Measurements from ENCODE around the gene PIK3R3.

The PIK3R3 gene

DNA sequence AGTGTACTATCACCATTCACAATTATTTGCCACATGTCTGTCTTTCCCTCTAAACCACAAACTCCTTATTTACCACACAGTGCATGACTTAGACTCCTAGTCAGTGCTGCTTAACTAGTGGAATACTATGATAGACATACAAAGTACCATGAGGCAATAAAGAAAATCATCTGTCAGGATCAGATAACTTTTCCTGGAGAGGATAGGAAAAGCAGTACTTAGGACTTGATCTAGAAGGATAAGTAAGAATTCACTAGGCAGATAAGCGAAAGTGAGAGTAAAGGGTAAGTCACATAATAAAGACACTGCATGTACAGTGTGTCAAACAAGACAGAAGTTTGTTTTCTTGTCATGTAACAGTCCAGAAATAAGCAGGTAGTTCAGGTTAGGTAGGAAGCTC, 21.3 kb upstream of the PIK3R3 start:
- DNase-seq, result no peak

DNA sequence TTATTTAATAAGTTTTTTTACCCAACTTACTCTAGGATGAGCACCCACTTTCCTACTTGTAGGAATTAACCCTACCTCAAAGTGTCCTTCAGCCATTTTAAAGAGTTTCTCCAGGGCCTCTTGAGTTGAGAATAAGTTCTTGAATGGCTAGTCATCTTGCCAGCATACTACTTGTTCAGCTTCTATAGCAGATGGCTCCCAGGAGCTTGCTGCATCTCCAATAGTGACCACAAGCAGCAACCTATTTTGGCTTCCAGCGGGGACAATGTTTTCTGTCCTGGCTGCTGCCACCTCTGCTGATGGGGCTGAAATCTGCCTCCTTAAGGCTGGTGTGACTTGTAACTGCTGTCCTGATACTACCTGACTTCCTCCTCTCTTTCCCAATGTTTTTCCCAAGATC, 20.8 kb upstream of the PIK3R3 start:
- no peak for DNase-seq

DNA sequence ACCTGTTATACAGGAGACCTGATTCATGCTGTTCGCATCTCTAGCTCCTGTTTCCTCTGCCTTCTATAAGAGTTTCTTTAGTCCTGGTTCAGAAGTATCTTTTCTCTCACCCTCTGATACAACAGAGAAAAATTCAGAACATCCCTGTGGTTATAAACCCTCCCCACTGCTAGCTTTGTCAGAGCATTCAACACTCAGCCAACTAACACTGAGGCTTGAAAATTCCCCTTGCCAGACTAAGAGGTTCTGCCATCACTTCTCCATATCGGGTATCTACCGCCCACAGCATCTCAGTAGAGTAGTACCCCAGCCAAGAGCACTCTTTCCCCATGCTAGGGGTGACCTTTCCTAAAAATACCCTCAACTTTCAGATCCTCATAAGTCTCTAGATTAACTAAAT, 19.6 kb upstream of the PIK3R3 start:
- DNase-seq, result no peak

DNA sequence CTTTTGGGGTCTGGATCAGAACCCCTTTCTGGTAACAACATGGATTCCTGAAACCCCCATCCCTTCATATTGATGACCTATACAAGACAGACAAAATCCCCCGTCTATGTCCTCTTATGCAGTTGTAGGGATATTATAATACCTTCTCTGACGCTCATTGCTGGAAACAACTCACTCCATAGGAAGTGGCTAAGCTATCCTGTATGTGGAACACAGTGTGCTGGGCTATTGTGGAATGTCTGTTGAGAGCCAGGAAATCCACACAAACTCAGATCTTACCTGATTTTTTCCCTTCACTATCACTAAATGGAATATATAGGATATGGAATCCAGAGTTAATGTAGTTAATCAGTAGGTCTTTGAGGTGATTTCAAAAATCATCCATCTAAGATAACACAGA, 17.7 kb upstream of the PIK3R3 start:
- DNase-seq, result no peak

DNA sequence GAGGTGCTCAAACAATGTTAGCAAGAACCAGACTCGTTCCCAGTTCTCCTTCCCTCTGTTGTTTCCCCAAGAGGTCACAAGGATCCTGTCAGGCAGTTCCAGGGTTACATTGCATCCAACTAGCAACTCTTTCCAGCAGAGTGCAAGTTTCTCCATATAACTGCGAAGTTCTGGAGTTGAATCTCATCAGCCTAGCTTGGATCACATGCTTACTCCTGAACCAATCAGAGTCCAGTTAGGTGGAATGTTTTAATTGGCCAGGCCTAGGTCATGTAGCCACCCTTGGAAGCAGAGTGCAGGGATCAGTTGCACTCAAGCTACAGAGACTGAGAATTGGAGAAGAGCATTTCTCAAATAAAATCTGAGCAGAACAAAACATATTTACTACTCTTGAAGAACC, 15.9 kb upstream of the PIK3R3 start:
- no peak for DNase-seq

DNA sequence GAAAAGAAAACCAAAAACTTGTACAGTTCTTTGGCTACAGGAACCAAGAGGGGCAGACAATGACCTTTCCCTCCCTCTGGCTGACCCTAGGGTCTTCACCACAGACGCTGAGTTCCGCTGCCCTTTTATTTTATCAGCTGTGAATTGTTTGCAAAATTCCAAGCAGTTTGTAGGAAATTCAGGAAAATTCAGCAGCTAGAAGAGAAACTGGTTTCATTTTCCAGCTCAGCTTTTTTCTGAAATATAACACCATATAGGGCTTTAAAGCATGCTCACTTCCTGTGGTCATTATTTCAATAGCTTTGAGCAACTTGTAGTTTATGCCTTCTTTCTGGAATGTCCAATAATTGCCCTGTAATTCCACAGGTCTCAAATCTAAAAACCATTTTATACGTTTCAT, 5.5 kb upstream of the PIK3R3 start:
- no peak for DNase-seq

DNA sequence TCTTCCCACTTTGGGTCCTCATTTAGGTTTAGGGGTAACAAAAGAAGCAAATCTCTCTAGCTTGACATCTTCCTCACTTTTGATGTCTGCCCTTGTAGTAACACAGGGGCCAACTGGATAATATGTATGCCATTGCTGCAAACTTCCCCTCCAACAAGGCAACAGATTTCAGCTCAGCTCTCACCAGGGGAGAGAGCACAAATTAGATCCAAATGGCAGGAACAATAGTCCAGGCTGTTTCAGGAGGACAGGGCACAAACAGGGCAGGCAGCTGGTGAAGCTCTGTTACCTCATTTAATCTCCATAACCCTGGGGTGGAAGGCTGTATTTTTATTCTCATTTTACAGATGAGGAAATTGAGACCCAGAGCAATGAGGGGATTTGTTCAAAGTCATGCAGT, 4.3 kb upstream of the PIK3R3 start:
- DNase-seq, result no peak

DNA sequence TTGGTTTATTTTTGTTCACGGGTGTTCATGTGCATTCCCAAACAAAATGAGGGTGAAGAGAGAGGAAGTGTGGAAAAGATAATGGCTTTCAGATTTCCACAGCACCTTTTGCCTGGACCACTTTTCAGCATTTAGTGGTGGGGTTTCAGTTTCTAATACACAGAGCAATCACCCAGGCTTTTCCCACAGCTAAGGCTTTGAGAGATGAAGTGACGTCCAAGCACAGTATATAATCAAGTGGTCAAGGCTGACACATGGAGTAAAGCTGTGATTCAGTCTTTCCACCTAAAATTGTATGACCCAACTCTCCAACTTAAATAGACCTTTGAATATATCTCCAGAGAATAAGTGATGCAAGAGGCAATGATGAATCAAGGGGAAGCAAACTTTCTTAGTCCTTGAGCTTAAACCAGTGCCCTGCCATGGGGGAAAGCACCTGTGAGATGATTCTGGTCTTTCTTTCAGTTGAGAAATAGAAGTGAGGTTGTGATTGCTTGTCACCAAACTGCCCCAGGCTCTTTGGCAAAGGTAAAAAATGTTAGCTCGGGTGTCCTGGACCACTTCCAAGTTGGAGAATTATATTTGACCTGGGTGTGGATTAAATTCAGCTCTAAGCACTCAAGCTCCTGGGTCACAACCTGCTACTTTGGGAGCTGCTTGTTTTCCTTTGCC, 2.4 kb upstream of the PIK3R3 start:
- DNase-seq, result peak; percentile 18

DNA sequence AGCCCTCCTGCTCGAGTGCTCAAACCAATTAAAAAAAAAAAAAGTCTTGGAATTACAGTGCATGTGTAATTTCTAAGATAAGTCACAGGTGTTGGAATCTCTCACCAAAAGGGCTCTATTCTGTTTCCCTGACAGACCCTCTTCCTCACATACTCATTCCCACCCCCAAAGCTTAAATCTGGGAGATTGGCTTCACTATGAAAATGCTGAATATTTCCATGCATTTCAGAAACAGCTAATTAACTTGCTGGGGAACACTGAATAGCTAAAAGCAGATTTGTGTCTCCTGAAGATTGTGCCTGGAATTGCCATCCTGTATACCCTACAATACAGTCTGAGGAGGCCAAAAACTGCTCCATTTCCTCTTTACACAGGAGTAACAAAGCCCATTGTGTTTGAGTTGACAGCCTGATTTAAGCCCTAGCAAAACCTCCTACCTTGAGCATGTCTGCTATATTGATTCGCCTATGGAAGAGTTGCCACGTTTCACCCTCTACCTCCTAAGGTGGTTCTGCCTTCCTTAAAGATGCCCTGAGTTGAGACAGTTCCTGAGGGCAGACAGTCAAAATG, 1.4 kb upstream of the PIK3R3 start:
- no peak for DNase-seq

DNA sequence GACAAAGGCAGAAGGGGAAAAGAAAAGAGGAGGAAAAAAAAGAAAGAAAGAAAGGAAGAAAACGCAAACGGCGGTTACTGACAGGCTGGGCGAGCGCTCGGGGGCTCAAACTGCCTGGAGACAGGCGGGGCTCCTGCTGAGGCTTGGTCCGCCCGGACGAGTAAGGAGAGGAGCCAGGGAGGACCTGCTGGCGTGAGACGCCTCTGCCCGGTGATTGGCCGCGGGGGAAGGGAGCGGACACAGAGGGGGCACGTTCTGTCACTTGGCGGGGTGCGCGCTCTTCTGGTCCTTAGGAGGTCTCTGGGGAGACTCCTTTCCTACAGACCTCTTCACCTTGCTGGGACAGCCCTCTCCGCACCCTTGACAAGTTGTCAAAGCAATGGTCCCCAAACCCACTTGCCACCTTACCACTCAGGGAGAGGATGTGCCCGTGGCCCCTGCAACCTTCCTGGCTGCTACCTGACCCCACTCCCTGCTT, 791 bp upstream of the PIK3R3 start:
- DNase-seq, result peak; percentile 90

DNA sequence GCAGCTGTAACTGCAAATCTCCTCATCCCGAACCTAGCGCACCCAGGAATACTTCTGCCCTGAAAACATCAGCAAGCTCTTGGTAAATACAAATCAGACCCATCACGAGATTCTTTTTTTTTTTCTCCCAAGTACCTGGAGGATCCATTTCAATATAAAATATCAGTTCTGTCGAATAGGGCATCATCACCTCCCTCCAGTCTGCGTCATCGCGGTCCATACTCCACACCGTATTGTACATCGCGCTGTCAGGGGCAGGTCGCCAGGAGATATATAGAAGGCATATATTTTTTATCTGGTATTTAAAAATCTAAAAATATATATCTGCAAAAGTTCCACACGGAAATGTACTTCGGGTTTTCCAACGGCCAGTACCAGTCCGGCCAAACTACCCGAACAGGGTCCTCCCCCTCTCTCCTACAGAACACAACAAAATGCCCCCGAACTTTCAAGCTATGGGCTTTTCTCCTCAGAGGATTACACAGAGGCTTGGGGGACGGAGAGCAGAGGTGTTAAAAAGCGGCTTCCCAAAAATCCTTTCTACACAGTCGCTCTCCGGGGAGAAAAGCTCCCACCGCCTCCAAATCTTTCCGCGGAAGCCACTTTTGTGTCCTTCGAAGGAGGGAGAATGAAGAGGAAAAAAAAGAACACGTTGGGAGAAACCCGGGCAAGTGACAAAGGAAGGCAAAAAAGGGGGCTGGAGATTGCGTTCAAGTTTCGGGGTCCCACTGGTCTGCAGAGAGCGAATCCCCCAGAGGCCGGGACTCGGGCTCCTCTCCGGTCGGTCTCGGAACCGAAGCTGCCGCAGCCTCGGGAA, 509 bp downstream of the PIK3R3 start:
- no peak for DNase-seq

DNA sequence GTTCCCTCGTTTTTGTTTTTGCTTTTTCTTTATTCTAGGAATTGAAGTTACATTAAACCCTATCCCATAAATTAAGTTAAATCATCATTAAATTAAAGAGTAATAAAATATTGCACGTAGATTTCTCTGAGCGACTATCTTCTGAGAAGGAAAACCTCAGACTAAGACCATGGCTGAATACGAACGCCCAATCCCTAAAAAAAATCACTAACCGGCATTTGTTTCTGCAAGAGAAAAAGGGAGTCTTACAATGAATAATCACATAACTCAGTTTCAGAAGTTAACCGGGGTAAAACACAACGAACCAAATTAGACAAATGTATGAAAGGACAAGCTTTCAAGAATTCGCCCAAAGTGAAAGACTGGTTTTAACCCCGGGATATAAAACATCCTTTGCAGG, 1.3 kb downstream of the PIK3R3 start:
- no peak for DNase-seq

DNA sequence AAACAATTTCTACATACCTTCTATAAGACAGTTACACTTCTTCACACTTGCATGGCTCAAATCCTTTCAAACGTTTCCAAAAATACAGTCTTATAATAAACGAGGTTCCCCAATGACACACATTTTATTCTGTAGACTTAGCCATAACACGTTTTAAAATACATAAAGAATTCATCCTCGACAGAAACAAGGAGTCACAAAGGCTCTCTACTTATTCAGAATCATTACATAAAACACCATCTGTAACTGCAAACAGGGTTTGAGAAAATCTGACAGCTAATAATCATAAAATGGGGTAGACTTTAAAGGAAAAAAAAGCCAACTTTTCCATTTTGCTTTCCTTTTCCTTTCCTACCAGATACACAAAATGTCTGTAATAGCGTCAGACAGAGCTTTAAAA, 1.8 kb downstream of the PIK3R3 start:
- no peak for DNase-seq

DNA sequence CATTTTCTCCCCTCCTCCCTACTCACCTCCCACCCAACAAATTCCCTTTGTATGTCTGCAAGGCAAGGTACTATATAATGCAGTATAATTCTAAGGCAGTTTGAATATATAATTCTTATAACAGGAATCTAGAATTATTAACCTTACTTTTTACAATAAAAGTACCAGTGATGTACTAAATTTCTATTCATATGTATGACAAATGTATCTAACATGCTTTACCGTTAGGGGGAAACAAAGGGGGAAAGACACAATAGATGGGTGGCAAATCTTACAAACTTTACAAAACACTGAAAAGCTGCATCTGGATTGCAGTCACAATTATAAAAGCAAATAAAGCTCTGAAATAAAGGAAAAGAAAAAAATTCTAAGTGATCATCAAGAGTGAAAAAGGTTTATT, 2.3 kb downstream of the PIK3R3 start:
- DNase-seq, result no peak

DNA sequence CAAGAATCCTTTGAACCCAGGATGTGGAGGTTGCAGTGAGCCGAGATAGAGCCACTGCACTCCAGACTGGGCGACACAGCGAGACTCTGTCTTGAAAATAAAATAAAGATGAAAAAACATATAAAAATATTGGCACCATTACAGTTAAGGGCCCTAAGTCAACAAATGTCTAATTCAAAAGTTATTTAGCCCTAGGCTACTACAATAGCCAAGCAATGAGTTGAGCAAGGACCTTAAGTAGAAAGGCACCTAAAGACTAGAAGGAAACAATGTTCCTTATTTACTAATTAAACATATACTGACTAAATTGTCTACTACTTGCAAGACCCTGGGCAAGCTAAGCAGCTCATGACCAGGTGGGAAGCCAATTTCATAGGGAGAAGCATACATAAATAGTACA, 4.1 kb downstream of the PIK3R3 start:
- no peak for DNase-seq

DNA sequence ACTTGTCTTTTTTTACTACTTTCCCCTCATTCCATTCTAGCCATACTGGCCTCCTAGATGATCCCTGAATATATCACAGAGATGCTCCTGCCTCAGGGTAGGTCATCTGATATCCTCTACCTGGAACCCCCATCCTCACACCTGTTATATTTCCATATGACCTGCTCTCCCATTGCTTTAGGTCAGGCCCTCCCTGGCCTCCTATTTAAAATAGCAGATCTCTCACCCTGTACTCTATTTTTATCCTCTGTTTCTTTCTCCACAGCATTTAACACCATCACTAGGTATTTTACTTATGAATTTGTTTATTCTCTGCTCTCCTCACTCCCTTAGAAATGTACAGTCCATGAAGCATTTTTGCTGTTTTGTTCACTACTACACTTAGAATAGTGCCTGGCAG, 13.6 kb downstream of the PIK3R3 start:
- no peak for DNase-seq

DNA sequence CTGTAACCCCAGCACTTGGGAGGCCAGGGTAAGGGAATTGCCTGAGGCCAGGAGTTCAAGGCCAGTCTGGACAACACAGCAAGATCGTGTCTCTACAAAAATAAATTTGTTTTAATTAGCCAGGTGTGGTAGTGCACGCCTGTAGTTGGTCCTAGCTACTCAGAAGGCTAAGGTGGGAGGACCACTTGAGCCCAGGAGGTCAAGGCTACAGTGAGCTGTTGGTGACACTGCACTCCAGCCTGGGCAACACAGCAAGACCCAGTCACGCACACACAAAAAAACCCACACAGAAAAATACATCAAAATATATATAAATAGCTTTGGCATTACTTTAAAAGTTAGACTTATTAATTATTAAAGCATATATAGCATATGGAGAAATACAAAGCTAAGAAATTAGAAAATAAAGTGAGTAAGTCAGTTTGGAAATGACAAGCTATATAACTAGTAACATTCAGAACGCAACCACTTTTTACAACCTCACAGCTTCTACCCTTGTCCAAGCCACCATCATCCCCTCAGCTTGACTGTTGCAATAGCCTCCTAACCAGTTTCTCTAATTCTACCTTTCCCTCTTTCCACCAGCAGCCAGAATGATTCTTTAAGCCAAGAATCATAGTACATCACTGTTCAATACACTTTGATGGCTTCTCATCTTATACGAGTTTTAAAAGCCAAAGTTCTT, 14.5 kb downstream of the PIK3R3 start:
- no peak for DNase-seq

DNA sequence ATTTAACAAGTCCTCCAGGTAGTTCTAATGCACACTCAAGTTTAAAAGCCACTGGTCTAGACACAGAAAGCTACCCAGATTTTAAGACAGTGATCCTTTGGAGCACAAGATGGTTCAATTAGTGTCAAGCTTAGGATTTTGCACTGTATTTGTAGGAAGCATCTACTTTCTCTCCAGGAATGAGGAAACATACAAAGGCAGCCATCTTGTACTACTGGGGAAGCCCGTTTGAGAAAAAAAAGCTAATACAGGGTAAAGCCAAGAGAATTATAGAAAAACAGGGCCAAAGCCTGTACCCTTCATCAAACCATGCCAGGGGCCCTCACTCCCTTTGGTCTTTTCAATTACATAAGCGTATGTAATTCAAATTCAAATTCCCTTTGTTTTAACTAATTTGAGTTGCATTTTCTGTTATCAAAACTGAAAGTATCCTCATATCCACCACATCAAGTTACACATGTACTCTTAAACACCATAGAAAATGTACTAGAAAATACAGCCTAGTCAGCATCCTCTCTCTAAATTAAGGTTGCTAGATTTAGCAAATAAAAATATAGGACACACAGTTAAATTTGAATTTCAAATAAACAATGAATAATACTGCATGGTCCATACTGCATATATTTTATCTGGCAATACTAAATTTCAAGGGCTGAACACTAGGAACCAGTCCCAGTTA, 17.4 kb downstream of the PIK3R3 start:
- DNase-seq, result no peak

DNA sequence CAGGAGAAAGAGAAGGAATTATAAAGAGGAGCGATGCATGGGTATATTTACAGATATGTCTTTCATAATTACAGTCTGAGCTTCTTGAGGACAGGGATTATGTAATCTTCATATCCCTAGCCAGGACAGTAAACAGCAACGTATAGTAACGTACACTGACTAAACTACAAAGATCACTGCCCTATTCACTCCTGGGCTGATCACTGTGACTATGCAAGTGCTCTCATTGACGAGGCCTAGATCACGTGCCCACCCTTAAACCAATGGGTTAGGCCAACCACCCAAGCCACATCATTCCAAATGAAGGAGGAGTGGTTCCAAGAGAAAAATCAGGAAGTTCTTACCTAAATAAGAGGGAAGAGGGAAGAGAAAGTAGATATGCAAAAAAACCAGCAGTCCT, 18.5 kb downstream of the PIK3R3 start:
- DNase-seq, result no peak

DNA sequence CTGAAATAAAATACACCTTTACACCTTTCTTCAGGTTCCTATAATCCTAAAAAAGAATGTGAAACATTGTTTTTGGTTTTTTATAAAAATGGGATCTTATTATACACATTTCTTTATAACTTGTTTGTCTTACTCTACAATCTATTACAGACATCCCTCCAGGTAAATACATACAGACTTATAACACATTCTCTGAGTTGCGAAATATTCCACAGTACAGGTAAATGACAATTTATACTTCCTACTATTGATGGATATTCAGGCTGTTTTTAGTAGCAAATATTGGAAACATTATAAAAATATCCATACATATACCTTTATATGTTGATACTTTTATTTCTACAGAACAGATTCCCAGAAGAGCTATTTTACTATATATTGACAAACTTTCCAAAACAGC, 20.3 kb downstream of the PIK3R3 start:
- DNase-seq, result no peak

DNA sequence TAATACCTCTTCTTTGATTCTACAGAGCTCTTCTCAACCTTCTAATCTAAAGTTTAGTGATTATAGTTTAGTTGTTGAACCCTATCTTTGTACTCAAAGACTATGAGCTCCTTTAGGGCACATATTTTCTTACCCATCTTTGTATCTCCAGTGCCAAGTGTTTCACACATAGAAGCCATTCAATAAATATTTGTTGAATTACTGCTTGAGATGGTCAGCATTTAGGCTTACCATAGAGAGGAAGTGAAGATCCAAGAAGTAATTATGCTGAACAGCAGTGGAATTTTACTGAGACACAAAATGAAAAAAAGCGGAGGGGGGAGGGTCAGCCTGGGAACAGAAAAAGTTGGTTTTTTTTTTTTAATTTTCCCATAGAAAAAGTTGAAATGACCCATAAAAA, 21.9 kb downstream of the PIK3R3 start:
- DNase-seq, result no peak

DNA sequence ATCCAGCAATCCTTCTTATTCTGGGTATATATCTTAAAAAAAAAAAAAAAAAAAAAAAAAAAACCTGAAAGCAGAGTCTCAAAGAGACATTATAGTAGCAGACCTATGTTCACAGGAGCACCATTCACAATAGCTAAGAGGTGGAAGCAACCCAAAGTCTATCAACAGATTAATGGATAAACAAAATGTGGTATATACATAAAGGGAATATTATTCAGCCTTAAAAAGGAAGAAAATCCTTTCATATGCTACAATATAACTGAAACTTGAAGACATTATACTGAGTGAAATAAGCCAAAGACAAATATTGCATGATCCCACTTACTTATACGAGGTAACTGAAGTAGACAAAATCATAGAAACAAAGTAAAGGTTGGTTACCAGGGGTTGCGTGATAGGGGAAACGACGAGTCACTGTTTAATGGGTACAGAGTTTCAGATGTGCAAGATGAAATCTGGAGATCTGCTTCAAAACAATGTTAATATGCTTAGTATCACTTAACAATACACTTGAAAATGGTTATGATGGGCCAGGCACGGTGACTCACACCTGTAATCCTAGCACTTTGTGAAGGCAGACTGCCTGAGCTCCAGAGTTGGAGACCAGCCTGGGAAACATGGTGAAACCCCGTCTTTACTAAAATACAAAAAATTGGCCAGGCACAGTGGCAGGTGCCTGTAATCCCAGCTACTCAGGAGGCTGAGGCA, 29.5 kb downstream of the PIK3R3 start:
- DNase-seq, result no peak

DNA sequence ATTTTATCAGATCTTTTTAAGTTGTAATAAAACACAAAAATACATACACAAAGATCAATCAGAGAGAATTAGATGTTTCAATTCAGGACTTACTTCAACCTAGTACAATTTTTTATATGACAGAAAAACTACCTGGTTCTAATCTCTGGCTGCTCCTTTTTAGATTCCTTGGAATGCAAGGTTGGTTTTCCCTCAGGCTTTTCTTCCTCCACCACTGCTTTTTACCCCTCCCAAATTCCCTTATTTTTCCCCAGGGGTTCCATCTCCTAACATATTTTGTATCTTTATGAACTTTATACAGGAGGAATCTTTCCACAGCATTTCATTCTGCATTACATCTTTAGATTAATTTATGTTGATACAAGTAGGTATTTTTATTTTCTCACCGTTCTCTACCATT, 33.2 kb downstream of the PIK3R3 start:
- no peak for DNase-seq
